GM19239 (cell line): ENCODE data around the gene PALMD.
A peak's percentile ranks its signal among the peaks of the same experiment; 100 is the strongest.

Experiments
- DNase-seq: peaks from one replicate; pipeline ENCODE4 v3.0.0; 2011; ENCODE audit warnings: low spot score; ENCODE audit not compliant: insufficient read length
- FAIRE-seq: peaks from 2 replicates; lab custom pipeline; 2011; peaks lifted over from hg19 to GRCh38; lab: Jason Lieb, UNC

PALMD gene

GRCh38 chr1:99735852-99736251 is 89.9 kb downstream of the PALMD start:
- FAIRE-seq (no peak), DNase-seq (no peak)

- DNase-seq, result no peak
- no peak for FAIRE-seq
Measured at GRCh38 chr1:99737016-99737415, 91.1 kb downstream of the PALMD start.

GRCh38 chr1:99738858-99739465 is 93.0 kb downstream of the PALMD start:
- FAIRE-seq (peak; percentile 8), DNase-seq (no peak)

- FAIRE-seq, result peak; percentile 42
- no peak for DNase-seq
Measured at GRCh38 chr1:99740141-99740540, 94.2 kb downstream of the PALMD start.
